ENCODE data around the gene PIGQ.

Gene PIGQ

DNA sequence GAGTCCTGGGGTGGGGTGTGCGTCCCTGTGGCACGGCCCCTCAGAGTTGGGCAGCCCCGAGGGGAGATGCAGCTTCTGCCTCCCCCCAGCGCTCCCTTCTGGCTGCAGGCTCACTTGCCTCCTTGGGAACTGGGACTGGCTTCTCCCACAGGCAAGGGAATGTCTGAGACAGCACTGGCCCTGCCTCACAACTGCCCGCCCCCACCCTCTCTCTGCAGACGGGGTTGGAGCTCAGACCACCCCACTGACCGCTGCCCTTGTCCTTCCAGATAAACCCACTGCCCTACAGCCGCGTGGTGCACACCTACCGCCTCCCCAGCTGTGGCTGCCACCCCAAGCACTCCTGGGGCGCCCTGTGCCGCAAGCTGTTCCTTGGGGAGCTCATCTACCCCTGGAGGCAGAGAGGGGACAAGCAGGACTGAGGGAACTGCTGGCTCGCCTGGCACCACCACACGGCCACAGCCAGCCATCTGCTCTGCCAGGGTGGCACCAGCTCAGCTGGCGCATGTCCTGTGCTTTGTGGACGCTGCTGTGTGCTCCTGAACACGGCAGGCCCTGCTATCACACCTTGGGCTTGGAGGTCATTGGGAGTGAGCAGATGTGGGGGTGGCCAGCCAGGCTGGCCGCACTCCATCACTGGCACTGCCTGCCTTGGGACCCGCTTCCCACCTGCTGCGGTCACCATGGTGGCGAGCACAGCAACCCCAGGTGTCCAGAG is 13.0 kb downstream of the PIGQ start:
- H3K4me1 ChIP-seq (ENCODE audit: control insufficient read depth, insufficient read depth, low read length, unreplicated experiment), result peaks cover 8% of the 10 kb centered on the region
- no peaks in the 10 kb centered on the region for H3K36me3 ChIP-seq (ENCODE audit: insufficient read depth, low read length)
- no peak overlapping the region for H2AFZ ChIP-seq (ENCODE audit: low read length, unreplicated experiment)

DNA sequence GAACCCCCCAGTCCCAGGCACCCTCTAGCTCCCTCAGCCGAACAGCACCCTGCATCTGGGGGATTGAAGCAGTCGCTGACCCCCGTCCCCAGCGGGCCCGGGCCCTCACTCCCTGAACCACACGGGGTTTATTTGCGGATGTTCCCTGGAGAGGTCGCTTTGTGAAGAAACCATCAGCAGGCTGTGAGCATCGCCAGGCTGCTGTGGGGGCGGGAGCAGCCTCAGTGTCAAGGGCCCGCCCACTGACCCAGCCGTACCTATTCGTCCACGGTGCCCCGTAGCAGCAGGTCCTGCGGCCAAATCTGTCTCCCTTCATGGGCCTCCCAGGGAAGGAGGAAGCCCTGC is 13.7 kb downstream of the PIGQ start:
- Histone ChIP-seq H3K36me3 (ENCODE audit: insufficient read depth, low read length) (no peaks in the 10 kb centered on the region), H3K79me2 (ENCODE audit: control insufficient read depth, insufficient read depth, low read length, unreplicated experiment) (peaks cover 8% of the 10 kb centered on the region), H3K4me3 (ENCODE audit: low read depth, low read length) (no peak overlapping the region), H3K4me1 (ENCODE audit: control insufficient read depth, insufficient read depth, low read length, unreplicated experiment) (peaks cover 8% of the 10 kb centered on the region), H3K27ac (ENCODE audit: low read depth, low read length) (no peak overlapping the region), H3K27me3 (ENCODE audit: insufficient read depth, low read length) (no peaks in the 10 kb centered on the region), H2AFZ (ENCODE audit: low read length, unreplicated experiment) (no peak overlapping the region)

More for the DNA sequence above, 13.0 kb downstream of the PIGQ start:
- Histone ChIP-seq H3K79me2 (ENCODE audit: control insufficient read depth, insufficient read depth, low read length, unreplicated experiment) (peaks cover 1% of the 10 kb centered on the region), H3K27ac (ENCODE audit: low read depth, low read length) (no peak overlapping the region), H3K4me3 (ENCODE audit: low read depth, low read length) (no peak overlapping the region), H3K27me3 (ENCODE audit: insufficient read depth, low read length) (no peaks in the 10 kb centered on the region)

DNA sequence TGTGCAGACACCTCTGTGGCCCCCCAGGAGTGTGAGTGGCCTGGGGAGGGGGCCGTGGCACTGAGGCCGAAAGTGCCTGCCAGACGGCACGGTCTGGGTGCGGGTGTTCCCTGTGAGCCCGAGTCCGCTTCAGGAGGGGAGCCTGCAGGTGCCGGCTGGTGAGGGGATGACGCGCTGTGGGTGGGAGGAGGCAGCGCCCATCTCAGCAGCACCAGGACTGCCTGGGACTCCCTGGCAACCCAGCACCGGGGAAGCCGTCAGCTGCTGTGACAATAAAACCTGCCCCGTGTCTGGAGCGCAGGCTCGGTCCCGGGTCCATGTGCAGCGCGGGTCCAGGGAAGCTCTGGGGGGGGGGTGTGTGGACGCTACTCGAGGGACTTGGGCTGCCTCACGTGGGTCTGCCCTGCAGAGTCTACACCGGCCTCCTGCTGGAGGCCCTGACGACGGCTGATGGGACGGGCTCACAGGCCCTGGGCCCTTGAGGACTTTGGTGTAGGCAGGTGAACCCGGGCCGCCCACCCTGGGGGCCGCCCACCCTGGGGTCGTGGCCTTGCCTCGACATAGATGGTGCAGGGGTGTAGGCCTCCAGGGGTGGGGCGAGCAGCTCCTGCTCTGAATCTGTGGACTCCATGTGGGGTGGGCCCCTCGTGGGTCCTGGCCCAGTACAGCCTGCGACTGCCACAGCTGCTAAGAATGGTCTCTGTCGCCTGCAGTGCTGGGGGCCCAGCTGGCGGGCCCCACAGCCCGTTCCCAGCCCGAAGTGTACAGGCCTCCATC is 14.2 kb downstream of the PIGQ start:
- Histone ChIP-seq H3K4me1 (ENCODE audit: control insufficient read depth, insufficient read depth, low read length, unreplicated experiment) (peaks cover 8% of the 10 kb centered on the region), H2AFZ (ENCODE audit: low read length, unreplicated experiment) (no peak overlapping the region), H3K79me2 (ENCODE audit: control insufficient read depth, insufficient read depth, low read length, unreplicated experiment) (peaks cover 9% of the 10 kb centered on the region), H3K27me3 (ENCODE audit: insufficient read depth, low read length) (no peaks in the 10 kb centered on the region), H3K4me3 (ENCODE audit: low read depth, low read length) (no peak overlapping the region), H3K36me3 (ENCODE audit: insufficient read depth, low read length) (no peaks in the 10 kb centered on the region), H3K27ac (ENCODE audit: low read depth, low read length) (no peak overlapping the region)

GRCh38 chr16:585351-585750 is 15.6 kb downstream of the PIGQ start:
- H3K27me3 ChIP-seq (ENCODE audit: insufficient read depth, low read length), result no peaks in the 10 kb centered on the region
- no peak overlapping the region for H3K4me3 ChIP-seq (ENCODE audit: low read depth, low read length)
- H3K36me3 ChIP-seq (ENCODE audit: insufficient read depth, low read length), result no peaks in the 10 kb centered on the region
- H3K79me2 ChIP-seq (ENCODE audit: control insufficient read depth, insufficient read depth, low read length, unreplicated experiment), result peaks cover 9% of the 10 kb centered on the region
- H2AFZ ChIP-seq (ENCODE audit: low read length, unreplicated experiment), result no peak overlapping the region
- no peak overlapping the region for H3K27ac ChIP-seq (ENCODE audit: low read depth, low read length)
- peaks cover 8% of the 10 kb centered on the region for H3K4me1 ChIP-seq (ENCODE audit: control insufficient read depth, insufficient read depth, low read length, unreplicated experiment)

- Histone ChIP-seq H2AFZ (ENCODE audit: low read length, unreplicated experiment) (no peak overlapping the region), H3K4me1 (ENCODE audit: control insufficient read depth, insufficient read depth, low read length, unreplicated experiment) (peaks cover 14% of the 10 kb centered on the region), H3K79me2 (ENCODE audit: control insufficient read depth, insufficient read depth, low read length, unreplicated experiment) (peaks cover 17% of the 10 kb centered on the region), H3K27ac (ENCODE audit: low read depth, low read length) (no peak overlapping the region), H3K4me3 (ENCODE audit: low read depth, low read length) (no peak overlapping the region), H3K36me3 (ENCODE audit: insufficient read depth, low read length) (no peaks in the 10 kb centered on the region), H3K27me3 (ENCODE audit: insufficient read depth, low read length) (no peaks in the 10 kb centered on the region)
Measured at GRCh38 chr16:586047-586644, 16.4 kb downstream of the PIGQ start.

GRCh38 chr16:586645-587590 is 17.1 kb downstream of the PIGQ start:
- H3K27me3 ChIP-seq (ENCODE audit: insufficient read depth, low read length), result no peaks in the 10 kb centered on the region
- peaks cover 16% of the 10 kb centered on the region for H3K4me1 ChIP-seq (ENCODE audit: control insufficient read depth, insufficient read depth, low read length, unreplicated experiment)
- H2AFZ ChIP-seq (ENCODE audit: low read length, unreplicated experiment), result no peak overlapping the region
- H3K36me3 ChIP-seq (ENCODE audit: insufficient read depth, low read length), result no peaks in the 10 kb centered on the region
- H3K4me3 ChIP-seq (ENCODE audit: low read depth, low read length), result no peak overlapping the region; the same call in 1 of the 2 replicates
- peaks cover 19% of the 10 kb centered on the region for H3K79me2 ChIP-seq (ENCODE audit: control insufficient read depth, insufficient read depth, low read length, unreplicated experiment)
- no peak overlapping the region for H3K27ac ChIP-seq (ENCODE audit: low read depth, low read length)

GRCh38 chr16:588639-588888 is 18.8 kb downstream of the PIGQ start:
- H3K79me2 ChIP-seq (ENCODE audit: control insufficient read depth, insufficient read depth, low read length, unreplicated experiment), result peaks cover 31% of the 10 kb centered on the region
- peaks cover 16% of the 10 kb centered on the region for H3K4me1 ChIP-seq (ENCODE audit: control insufficient read depth, insufficient read depth, low read length, unreplicated experiment)
- H3K27me3 ChIP-seq (ENCODE audit: insufficient read depth, low read length), result no peaks in the 10 kb centered on the region
- no peaks in the 10 kb centered on the region for H3K36me3 ChIP-seq (ENCODE audit: insufficient read depth, low read length)
- H2AFZ ChIP-seq (ENCODE audit: low read length, unreplicated experiment), result peak overlapping the region; percentile 88
- peak overlapping the region; percentile 93 for H3K27ac ChIP-seq (ENCODE audit: low read depth, low read length)
- peak overlapping the region; percentile 100 for H3K4me3 ChIP-seq (ENCODE audit: low read depth, low read length)

DNA sequence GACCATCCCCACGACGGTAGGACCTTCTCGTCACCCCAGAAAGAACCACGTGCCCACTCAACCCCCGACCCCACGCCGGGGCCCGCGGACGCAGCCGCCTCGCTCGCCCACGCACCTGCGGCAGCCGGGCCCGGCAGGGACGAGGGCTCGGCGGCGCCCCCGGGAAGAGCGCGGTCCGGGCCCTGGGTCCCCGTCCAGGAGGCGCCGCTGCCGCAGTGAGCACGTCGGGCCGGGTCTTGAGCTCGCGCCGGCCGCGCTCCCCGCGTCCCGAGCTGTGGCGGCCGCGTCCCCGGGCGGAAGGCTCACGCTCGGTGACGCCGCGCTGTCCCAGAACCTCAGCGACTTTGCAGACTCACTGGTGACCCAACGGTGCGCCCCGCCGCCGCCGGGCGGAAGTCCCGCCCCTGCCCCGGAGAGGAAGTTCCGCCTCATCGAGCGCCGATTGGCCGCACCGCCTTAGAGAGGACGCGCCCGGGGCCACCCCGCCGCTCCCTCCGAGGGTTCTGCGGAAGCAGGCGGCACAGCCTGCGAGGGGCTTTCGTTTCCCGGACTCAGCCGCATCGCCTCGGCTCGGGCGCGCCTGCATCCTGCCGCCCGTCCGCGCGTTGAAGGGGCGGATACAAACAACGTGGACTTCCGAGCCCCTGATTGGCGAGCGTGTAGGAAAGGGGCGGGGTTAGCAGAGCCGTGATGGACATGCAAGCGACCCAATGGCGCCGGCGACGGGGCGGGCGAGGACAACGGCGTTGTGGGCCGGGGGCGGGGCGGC is 19.3 kb downstream of the PIGQ start:
- H3K4me1 ChIP-seq (ENCODE audit: control insufficient read depth, insufficient read depth, low read length, unreplicated experiment), result peaks cover 16% of the 10 kb centered on the region
- H3K27ac ChIP-seq (ENCODE audit: low read depth, low read length), result peak overlapping the region; percentile 93
- peaks cover 36% of the 10 kb centered on the region for H3K79me2 ChIP-seq (ENCODE audit: control insufficient read depth, insufficient read depth, low read length, unreplicated experiment)
- peak overlapping the region; percentile 95 for H2AFZ ChIP-seq (ENCODE audit: low read length, unreplicated experiment)
- peak overlapping the region; percentile 100 for H3K4me3 ChIP-seq (ENCODE audit: low read depth, low read length)
- H3K36me3 ChIP-seq (ENCODE audit: insufficient read depth, low read length), result no peaks in the 10 kb centered on the region
- H3K27me3 ChIP-seq (ENCODE audit: insufficient read depth, low read length), result no peaks in the 10 kb centered on the region

GRCh38 chr16:589658-590187 is 20.0 kb downstream of the PIGQ start, which contains the start of gene RAB40C:
RAB40C (plus strand) TSS chr16:590066; CDS start chr16:590292, 226 bp downstream.
- H2AFZ ChIP-seq (ENCODE audit: low read length, unreplicated experiment), result peak within 1 kb of the TSS; percentile 95
- no peaks in the 10 kb centered on the region for H3K36me3 ChIP-seq (ENCODE audit: insufficient read depth, low read length)
- H3K27me3 ChIP-seq (ENCODE audit: insufficient read depth, low read length), result no peaks in the 10 kb centered on the region
- H3K4me1 ChIP-seq (ENCODE audit: control insufficient read depth, insufficient read depth, low read length, unreplicated experiment), result peaks cover 16% of the 10 kb centered on the region
- peak within 1 kb of the TSS; percentile 93 for H3K27ac ChIP-seq (ENCODE audit: low read depth, low read length)
- peak within 1 kb of the TSS; percentile 100 for H3K4me3 ChIP-seq (ENCODE audit: low read depth, low read length)
- H3K79me2 ChIP-seq (ENCODE audit: control insufficient read depth, insufficient read depth, low read length, unreplicated experiment), result peaks cover 41% of the 10 kb centered on the region

Data from ACC112 (cell line).